IPS-NIHi7 (cell line): Measurements from ENCODE around the gene ZBTB9.

Experiments used
- DNase-seq: peaks from one replicate; pipeline ENCODE4 v3.0.0; 2012; ENCODE audit warnings: mixed read lengths; ENCODE audit errors: extremely low spot score

The ZBTB9 gene, protein sequence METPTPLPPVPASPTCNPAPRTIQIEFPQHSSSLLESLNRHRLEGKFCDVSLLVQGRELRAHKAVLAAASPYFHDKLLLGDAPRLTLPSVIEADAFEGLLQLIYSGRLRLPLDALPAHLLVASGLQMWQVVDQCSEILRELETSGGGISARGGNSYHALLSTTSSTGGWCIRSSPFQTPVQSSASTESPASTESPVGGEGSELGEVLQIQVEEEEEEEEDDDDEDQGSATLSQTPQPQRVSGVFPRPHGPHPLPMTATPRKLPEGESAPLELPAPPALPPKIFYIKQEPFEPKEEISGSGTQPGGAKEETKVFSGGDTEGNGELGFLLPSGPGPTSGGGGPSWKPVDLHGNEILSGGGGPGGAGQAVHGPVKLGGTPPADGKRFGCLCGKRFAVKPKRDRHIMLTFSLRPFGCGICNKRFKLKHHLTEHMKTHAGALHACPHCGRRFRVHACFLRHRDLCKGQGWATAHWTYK

DNA sequence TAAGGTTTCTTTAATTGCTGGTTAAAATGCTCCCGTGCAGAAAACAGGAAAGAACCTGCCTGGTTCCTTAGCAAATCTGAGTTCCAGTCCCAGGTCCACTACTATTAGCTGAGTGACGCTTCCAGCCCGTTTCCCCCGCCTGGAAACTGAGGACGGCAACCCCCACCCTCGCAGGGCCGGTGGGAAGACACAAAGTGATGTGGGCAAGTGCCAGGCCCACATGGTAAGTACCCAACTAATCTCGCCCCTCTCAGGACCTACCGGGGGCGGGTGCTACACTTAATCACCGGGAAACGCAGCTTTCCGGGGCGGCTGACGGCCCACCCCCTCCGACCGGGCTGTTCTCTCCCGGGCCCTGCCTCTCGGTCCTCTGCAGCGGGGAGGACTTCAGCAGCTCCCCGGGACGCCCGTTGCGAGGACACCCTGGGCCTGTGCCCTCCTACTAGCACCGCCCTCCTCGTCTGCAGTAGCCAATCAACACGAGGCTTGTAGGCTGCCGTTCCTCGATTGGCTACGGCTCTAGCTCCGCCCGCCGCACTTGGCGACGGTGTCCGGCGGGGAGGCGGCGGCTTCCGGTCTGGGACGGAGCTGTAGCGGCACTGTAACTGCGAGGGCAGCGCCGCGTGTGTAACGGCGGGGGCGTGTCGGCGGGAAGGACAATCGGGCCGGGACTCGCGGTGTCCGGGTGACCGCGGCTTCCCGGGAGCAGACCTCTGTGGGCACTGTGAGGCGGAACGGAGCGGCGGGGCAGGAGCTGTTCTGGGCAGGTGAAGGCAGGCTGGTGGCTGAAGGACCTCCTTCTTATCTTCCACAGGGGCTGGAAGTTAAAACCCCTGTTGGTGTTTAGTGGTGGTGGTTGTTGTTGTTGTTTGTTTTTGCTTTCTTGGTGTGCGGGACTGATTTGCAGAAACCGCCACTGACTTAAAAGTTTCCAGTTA, at the start of gene ZBTB9:
TSS of gene ZBTB9 (plus strand) at position 568 of the 938 bp plus-strand sequence. CDS start 525 bp downstream, outside the sequence.
- DNase-seq = peak; percentile 100

DNA sequence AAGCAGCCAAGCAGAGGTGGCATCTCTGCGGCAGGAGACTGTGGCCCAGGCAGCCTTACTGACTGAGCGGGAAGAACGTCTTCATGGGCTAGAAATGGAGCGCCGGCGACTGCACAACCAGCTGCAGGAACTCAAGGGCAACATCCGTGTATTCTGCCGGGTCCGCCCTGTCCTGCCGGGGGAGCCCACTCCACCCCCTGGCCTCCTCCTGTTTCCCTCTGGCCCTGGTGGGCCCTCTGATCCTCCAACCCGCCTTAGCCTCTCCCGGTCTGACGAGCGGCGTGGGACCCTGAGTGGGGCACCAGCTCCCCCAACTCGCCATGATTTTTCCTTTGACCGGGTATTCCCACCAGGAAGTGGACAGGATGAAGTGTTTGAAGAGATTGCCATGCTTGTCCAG, 49.5 kb upstream of the ZBTB9 start:
- DNase-seq = no peak

DNA sequence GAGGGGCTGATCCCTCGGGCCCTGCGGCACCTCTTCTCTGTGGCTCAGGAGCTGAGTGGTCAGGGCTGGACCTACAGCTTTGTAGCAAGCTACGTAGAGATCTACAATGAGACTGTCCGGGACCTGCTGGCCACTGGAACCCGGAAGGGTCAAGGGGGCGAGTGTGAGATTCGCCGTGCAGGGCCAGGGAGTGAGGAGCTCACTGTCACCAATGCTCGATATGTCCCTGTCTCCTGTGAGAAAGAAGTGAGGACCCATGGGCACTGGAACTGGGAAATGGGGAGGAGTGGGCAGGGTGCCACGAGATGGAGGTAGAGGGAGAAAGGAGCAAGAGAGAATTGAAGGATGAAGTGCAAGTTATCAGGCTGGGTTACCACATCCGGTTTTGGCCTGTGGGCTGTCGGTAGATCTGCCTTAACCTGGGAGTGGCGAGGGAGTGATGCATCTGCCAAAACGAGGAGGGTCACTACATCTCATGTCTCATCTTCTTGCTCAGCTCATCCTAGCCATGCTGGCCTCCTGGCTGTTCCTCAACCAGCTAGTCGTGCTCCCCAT, 48.9 kb upstream of the ZBTB9 start:
- no peak for DNase-seq

GRCh38 chr6:33406126-33406525, 48.2 kb upstream of the ZBTB9 start:
- DNase-seq = no peak

DNA sequence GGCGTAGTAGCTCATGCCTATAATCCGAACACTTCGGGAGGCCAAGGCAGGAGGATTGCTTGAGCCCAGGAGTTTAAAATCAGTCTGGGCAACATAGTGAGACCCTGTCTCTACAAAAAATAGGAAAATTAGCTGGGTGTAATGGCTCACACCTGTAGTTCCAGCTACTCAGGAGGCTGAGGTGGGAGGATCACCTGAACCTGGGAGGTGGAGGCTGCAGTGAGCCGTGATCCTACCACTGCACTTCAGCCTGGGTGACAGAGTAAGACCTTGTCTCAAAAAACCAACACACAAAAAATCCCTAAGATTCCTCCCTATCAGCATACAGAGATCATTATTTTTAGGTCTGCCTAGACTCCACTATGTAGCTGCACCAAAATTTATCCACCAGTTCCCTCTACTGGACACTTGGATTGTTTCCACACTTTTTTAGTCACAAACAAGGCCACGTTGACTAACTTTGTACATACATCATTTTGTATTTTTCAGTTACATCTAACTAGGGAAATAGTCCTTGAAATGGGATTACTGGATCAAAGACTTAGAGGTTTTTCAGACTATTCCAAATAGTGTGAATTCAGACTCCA, 47.2 kb upstream of the ZBTB9 start:
- DNase-seq = no peak

DNA sequence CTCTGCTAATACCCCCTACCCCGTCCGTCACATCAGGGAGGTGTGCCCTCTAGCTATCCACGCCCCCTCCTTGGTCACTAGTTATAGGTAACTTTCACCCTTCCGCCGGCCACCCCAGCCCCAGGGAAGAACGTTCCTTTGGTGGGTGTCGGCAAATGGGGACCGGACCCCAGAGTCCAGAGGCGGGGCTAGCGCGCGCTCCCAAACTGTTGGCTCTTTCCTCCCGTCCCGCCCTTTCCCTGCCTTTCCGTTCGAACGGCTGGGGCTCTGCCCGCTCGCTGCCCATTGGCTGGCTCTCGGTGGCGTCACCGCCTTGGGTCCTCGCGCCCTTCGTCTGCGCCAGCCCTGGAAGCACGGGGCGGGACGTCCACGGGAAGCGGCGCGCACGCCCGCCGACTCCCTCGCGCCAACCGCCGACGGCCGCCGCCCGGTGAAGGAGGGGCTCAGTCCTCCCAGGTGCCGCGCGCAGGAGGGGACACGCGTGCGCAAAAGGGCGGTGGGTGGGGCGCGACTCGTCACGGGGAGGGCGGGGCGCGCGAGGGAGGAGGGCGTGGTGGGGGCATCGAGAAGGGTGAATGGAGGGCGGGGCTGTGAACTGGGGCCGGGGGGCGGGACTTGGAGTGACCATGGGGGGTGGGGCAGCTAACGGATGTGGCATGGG, 44.2 kb upstream of the ZBTB9 start:
- peak; percentile 97 for DNase-seq

DNA sequence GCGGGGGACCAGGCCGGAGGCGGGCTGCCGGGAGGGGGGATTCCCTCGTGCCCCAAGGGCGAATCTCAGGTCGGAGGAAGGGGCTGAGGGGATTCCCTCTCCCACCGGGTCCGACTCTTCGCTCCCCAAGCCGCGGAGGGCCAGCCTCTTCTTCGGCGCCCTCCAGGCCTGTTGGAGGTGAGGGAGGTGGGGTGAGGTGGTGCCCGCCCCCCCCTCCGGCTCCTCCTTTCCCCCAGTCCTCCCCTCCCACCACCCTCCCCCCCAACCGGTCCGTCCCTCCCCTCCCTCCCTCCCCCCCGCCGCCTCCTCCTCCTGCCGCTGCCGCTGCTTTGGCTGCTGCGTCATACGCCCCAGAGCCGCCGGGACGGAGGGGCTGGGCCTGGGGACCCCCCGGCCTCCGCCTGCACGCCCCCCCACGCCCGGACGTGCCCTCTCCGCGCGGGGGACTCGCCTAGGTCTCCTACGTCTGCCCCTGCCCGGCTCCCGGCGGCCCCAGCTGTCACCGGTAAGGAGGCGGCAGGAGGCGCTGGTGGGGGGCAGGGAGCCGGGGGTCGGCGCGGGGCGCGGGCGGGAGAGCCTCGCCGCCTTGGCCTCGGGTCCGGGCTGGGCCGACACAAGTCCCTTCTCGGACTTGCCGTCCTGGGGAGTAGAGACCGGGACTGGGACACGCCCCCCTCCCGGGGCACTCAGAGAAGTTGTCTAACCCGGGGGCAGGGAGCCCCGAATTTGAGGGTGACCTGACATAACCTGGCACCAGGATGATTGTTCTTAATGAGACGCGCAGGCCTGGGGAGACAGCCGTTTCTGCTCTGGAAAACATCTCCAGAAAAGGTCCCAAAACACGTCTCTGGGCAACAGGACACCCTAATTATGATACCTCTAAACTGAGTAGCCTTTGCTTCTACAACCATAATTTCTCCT, 43.4 kb upstream of the ZBTB9 start, which contains the start of gene PHF1:
TSS of gene PHF1 (plus strand) at position 304 of the 921 bp plus-strand sequence. CDS start 1,250 bp downstream, outside the sequence.
- peak; percentile 68 for DNase-seq

GRCh38 chr6:33411632-33412005, 42.8 kb upstream of the ZBTB9 start:
- no peak for DNase-seq

- DNase-seq = no peak
These were observed 42.0 kb upstream of the ZBTB9 start for GRCh38 chr6:33412140-33413009.

- DNase-seq = no peak
These were observed 40.9 kb upstream of the ZBTB9 start for GRCh38 chr6:33413241-33414120.

DNA sequence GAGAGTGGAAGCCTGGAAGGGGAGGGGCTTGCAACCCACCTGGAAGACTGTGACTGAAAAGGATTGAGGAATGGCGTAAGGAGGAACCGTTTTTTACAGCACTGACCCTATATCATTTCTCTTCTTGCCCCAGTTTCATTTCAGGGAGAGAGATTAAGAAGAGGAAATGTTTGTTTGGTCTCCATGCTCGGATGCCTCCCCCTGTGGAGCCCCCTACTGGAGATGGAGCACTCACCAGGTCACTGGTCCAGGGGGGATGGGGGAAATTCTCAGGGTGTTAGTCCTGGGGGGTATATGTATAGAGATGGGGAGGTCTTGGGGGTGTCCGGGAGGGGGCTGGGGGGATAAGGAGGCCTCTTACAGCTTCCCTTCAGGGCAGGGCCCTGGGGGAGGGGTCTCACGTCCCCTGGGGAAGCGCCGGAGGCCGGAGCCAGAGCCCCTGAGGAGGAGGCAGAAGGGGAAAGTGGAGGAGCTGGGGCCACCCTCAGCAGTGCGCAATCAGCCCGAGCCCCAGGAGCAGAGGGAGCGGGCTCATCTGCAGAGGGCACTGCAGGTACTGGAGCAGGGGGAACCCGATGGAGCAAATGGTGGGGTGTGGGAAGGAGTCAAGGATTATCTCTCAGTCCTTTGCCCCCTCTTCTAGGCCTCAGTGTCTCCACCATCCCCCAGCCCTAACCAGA, 39.6 kb upstream of the ZBTB9 start:
- peak; percentile 25 for DNase-seq

- no peak for DNase-seq
These were observed 38.5 kb upstream of the ZBTB9 start for GRCh38 chr6:33415831-33416230.

- DNase-seq = no peak
These were observed 37.8 kb upstream of the ZBTB9 start for GRCh38 chr6:33416386-33417127.

- no peak for DNase-seq
These were observed 37.1 kb upstream of the ZBTB9 start for GRCh38 chr6:33417128-33417902.

GRCh38 chr6:33417903-33418689, 36.3 kb upstream of the ZBTB9 start, which contains the start of gene CUTA:
CUTA (minus strand) TSS chr6:33418107; CDS start chr6:33418000, 107 bp downstream.
- peak; percentile 92 for DNase-seq
